Memory B cell (primary cell): ENCODE results near the gene CDK3.
A peak's percentile ranks its signal among the peaks of the same experiment; 100 is the strongest.
"Not testable (repeated sequence)": the region's sequence is repeated elsewhere in the genome, so short reads cannot be mapped to it uniquely, and the experiment has no call there.

Experiments
- ATAC-seq: fragments of 150-1000 bp; cut with Tn5 transposase; 2 replicates; pipeline ENCODE4 v1.10.0; 2021; ENCODE audit warnings: low read depth, mild to moderate bottlenecking, moderate library complexity
- DNase-seq, 2 donors: peaks; one replicate each; pipeline ENCODE4 v3.0.0; 2022; ENCODE audit warnings: low spot score in 2 of 2
- H3K27ac Mint-ChIP-seq: one replicate; pipeline ENCODE4 v1.8.0; 2022; ENCODE audit warnings: mild to moderate bottlenecking, moderate library complexity, mixed read lengths
- H3K27me3 Mint-ChIP-seq: one replicate; pipeline ENCODE4 v1.8.0; 2022; ENCODE audit warnings: mixed read lengths
- H3K36me3 Mint-ChIP-seq: one replicate; pipeline ENCODE4 v1.8.0; 2022; ENCODE audit warnings: mild to moderate bottlenecking, mixed read lengths
- H3K4me1 Mint-ChIP-seq: one replicate; pipeline ENCODE4 v1.8.0; 2022; ENCODE audit warnings: mixed read lengths
- H3K4me3 Mint-ChIP-seq: one replicate; pipeline ENCODE4 v1.8.0; 2022; ENCODE audit warnings: mild to moderate bottlenecking, moderate library complexity, mixed read lengths
- H3K9me3 Mint-ChIP-seq: one replicate; pipeline ENCODE4 v1.8.0; 2022; ENCODE audit warnings: mixed read lengths

The CDK3 gene

DNA sequence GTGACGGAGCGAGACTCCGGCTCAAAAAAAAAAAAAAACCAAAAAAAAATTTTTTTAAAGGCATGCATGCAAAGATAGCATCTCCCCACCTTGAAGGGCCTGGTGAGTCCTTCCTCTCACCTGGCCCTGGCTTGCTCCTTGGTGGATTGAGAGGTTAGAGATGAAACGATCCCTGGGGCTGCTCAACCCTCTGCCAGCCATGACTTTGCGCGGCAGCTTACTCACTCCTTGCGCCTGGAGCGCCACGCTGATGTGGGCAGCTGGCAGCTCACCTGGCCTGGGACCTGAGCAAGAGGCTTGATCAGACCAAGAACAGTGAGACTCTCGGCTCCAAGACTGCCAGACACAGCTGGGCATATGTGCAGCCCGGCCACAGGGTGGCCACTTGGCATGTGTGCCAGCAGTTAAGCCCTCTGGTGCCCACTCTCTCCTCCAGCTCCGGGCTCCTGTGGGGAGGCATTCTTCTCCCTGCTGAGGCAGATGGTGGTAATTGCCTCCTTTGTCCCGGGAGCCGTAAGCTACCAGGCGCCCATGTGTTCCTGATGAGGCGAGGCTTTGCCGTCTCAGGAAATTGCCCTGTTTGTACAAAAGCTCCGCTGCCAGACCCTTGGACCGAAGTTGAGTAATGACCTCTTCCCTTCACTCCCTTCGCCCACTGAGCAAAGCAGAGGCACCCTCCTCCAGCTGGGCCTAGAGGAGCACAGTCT lies 31.6 kb downstream of the CDK3 start:
- Mint-ChIP-seq H3K27ac (no peak overlapping the region), H3K27me3 (peaks cover 2% of the 10 kb centered on the region), H3K36me3 (no peaks in the 10 kb centered on the region), H3K4me3 (no peak overlapping the region), H3K9me3 (no peaks in the 10 kb centered on the region), H3K4me1 (peaks cover 7% of the 10 kb centered on the region)
- no peak for ATAC-seq
- DNase-seq: no peak

DNA sequence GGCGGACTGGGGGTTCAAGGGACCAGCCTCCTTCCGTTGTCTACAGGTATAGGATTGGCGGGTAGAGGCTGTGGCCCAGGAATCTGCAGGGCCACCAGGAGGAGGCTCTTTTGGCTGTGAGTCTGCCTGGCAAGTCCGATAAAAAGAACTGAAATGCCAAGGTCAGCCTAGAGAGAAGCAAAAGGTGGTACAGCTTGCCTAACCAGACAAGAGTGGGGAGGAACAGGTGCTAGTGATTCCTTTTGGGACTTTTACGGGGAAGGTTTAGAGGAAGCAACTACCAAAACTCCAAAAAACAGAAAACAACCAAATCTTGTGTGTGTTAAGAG lies 32.1 kb downstream of the CDK3 start:
- no peaks in the 10 kb centered on the region for H3K36me3 Mint-ChIP-seq
- no peaks in the 10 kb centered on the region for H3K9me3 Mint-ChIP-seq
- ATAC-seq: no peak
- no peak overlapping the region for H3K27ac Mint-ChIP-seq
- DNase-seq: no peak
- no peaks in the 10 kb centered on the region for H3K27me3 Mint-ChIP-seq
- H3K4me3 Mint-ChIP-seq: no peak overlapping the region
- H3K4me1 Mint-ChIP-seq: peaks cover 7% of the 10 kb centered on the region

DNA sequence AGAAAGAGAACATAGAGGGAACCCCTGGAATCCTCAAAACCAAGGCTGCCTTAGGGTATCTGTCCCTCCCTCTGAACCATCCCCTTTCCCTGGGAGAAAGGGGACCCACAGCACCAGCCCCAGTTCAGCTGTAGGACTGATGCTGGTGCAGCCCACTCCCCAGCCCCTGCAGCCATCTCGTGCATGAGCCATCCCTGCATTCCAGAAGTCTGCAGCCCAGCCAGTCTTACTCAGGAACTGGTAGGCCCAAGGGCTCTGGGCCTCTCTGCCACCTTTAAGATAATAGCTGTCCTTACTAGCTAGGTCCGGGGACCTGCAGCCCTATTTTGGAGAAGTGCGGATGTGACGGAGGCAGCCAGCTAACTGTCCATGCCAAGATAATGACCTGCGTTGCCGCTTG lies 32.5 kb downstream of the CDK3 start:
- H3K4me1 Mint-ChIP-seq: peaks cover 7% of the 10 kb centered on the region
- ATAC-seq (no peak), DNase-seq (no peak)
- no peaks in the 10 kb centered on the region for H3K9me3 Mint-ChIP-seq
- H3K36me3 Mint-ChIP-seq: no peaks in the 10 kb centered on the region
- H3K27ac Mint-ChIP-seq: no peak overlapping the region
- H3K4me3 Mint-ChIP-seq: no peak overlapping the region
- no peaks in the 10 kb centered on the region for H3K27me3 Mint-ChIP-seq

DNA sequence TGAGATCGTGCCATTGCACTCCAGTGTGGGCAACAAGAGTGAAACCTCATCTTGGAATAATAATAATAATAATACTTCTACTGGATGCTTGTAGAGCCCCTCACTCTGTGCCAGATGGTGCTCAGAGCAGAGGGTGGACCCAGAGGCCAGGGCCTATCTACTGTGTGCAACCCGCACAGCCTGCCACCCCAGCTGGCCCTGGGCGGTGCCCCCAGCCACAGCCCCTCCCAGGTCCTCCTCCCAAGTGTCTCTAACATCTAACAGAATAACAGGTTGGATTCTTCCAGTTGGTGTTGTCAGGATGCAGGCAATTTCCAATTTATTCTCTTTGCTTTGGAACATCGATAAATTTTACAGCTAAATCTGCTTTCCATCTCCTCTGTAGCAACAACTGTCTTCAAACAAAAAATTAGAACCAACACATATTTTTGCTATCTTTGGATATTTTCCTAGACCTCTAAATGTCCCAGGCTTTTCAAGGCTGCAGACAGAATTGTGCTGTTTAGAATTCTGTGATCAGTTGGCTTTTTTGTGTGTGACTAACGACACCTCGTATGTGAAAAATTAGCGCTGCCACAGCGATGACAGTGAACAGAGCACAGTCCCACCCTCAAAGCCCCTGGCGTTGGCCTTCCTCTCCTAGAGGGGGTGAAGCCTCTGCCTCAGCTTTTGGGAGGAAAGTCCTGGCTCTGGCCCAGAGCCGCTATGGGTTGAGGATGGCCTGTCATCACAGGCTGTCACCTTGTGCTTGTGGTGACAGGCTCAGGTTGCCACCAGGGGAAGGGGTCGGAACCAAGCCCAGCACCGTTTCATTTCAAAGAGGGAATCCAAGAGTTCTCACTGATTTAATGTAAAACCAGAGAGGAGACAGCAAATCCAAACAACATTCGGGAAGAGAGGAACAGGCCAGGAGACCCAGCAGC lies 34.0 kb downstream of the CDK3 start:
- H3K4me3 Mint-ChIP-seq: no peak overlapping the region
- DNase-seq: no peak
- peaks cover 1% of the 10 kb centered on the region for H3K4me1 Mint-ChIP-seq
- H3K27ac Mint-ChIP-seq: no peak overlapping the region
- no peaks in the 10 kb centered on the region for H3K27me3 Mint-ChIP-seq
- peaks cover 11% of the 10 kb centered on the region for H3K36me3 Mint-ChIP-seq
- no peak for ATAC-seq
- H3K9me3 Mint-ChIP-seq: no peaks in the 10 kb centered on the region

GRCh38 chr17:76036497-76037261 lies 36.0 kb downstream of the CDK3 start:
- no peak for DNase-seq
- ATAC-seq: no peak
- H3K36me3 Mint-ChIP-seq: peaks cover 21% of the 10 kb centered on the region
- no peaks in the 10 kb centered on the region for H3K9me3 Mint-ChIP-seq
- no peak overlapping the region for H3K27ac Mint-ChIP-seq
- H3K4me3 Mint-ChIP-seq: no peak overlapping the region
- no peaks in the 10 kb centered on the region for H3K4me1 Mint-ChIP-seq
- no peaks in the 10 kb centered on the region for H3K27me3 Mint-ChIP-seq

- H3K27me3 Mint-ChIP-seq: no peaks in the 10 kb centered on the region
- peaks cover 21% of the 10 kb centered on the region for H3K36me3 Mint-ChIP-seq
These were observed 37.4 kb downstream of the CDK3 start for GRCh38 chr17:76038050-76038449.

GRCh38 chr17:76039121-76039520 lies 38.5 kb downstream of the CDK3 start:
- Mint-ChIP-seq H3K27ac (no peak overlapping the region), H3K9me3 (no peaks in the 10 kb centered on the region), H3K27me3 (no peaks in the 10 kb centered on the region), H3K36me3 (peaks cover 27% of the 10 kb centered on the region), H3K4me3 (no peak overlapping the region), H3K4me1 (no peaks in the 10 kb centered on the region)
- DNase-seq (no peak), ATAC-seq (no peak)

More at GRCh38 chr17:76038050-76038449, 37.4 kb downstream of the CDK3 start:
- Mint-ChIP-seq H3K27ac (peak overlapping the region; percentile 1), H3K4me1 (no peaks in the 10 kb centered on the region), H3K9me3 (no peaks in the 10 kb centered on the region), H3K4me3 (no peak overlapping the region)
- no peak for ATAC-seq
- DNase-seq: no peak

DNA sequence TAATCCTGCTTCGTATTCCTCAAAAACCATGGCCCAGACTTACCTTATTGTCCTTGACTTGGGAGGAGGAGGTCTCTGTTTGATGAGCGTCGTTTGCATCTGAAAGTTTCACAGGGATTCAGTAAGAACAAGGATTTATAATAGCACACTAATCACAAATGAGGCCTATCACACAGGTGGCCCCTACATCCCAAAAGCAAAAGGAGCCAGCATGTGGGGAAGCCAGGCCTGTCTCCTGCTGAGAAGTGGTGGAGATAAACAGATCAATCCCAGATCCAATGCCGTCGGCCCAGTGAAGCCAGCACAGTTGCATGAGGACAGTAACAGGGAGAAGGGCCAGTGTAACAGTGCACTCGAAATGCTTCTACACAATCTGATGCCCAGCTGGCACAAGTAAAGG lies 39.7 kb downstream of the CDK3 start:
- Mint-ChIP-seq H3K36me3 (peaks cover 31% of the 10 kb centered on the region), H3K27me3 (no peaks in the 10 kb centered on the region), H3K27ac (peak overlapping the region; percentile 50), H3K4me1 (no peaks in the 10 kb centered on the region), H3K4me3 (no peak overlapping the region), H3K9me3 (no peaks in the 10 kb centered on the region)
- ATAC-seq: no peak
- DNase-seq: no peak

- ATAC-seq, H3K4me1 Mint-ChIP-seq: not testable (repeated sequence)
- peaks cover 35% of the 10 kb centered on the region for H3K36me3 Mint-ChIP-seq
These were observed 42.2 kb downstream of the CDK3 start for GRCh38 chr17:76042868-76043267.

DNA sequence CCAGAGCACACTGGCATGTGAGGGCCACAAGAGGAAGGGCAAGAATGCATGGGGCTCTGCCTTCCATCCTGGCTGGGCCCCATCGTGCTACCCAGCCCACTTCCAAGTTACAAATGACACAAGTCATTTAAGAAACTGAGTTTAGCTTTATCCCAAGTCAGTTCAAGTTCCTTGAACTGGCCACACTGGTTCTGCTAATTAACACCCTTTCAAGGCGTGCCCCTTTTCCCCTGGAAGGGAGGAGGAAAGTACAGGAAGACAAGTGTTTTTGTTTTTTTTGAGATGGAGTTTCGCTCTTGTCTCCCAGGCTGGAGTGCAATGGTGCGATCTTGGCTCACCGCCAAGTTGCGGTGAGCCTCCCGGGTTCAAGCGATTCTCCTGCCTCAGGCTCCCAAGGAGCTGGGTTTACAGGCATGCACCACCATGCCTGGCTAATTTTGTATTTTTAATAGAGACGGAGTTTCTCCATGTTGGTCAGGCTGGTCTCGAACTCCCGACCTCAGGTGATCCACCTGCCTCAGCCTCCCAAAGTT lies 43.9 kb downstream of the CDK3 start:
- peaks cover 34% of the 10 kb centered on the region for H3K36me3 Mint-ChIP-seq
- DNase-seq, H3K27ac Mint-ChIP-seq, H3K27me3 Mint-ChIP-seq, H3K4me3 Mint-ChIP-seq, ATAC-seq, H3K4me1 Mint-ChIP-seq, H3K9me3 Mint-ChIP-seq: not testable (repeated sequence)

More at GRCh38 chr17:76042868-76043267, 42.2 kb downstream of the CDK3 start:
- not testable (repeated sequence) for H3K27me3 Mint-ChIP-seq, H3K4me3 Mint-ChIP-seq, H3K9me3 Mint-ChIP-seq, DNase-seq, H3K27ac Mint-ChIP-seq

DNA sequence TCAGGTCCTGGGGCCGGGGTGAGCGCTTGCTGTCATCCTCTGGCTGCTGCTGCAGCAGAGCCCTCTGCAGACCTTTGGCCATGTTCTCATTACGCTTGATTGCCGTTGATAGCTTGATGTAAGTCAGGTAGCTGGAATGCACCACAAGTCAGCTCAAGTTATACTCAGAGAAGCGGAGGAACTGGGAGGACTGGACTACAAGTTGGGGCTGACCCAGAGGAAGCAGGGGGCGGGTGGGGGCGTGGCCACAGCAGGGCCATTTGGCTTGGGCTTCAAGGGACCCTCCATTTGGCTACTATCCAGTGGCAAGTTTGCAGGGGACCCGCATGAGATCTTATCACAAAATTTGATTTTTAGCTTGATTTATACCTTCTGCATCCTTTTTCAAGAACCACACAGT lies 45.4 kb downstream of the CDK3 start:
- Mint-ChIP-seq H3K27ac (no peak overlapping the region), H3K4me3 (no peak overlapping the region), H3K27me3 (no peaks in the 10 kb centered on the region), H3K9me3 (no peaks in the 10 kb centered on the region), H3K4me1 (peaks cover 8% of the 10 kb centered on the region), H3K36me3 (peaks cover 35% of the 10 kb centered on the region)
- no peak for DNase-seq
- ATAC-seq: no peak

GRCh38 chr17:76048025-76048605 lies 47.5 kb downstream of the CDK3 start:
- Mint-ChIP-seq H3K9me3 (no peaks in the 10 kb centered on the region), H3K27me3 (no peaks in the 10 kb centered on the region), H3K27ac (peak overlapping the region; percentile 6), H3K36me3 (peaks cover 35% of the 10 kb centered on the region), H3K4me3 (no peak overlapping the region), H3K4me1 (peaks cover 8% of the 10 kb centered on the region)
- DNase-seq: no peak
- ATAC-seq: no peak

DNA sequence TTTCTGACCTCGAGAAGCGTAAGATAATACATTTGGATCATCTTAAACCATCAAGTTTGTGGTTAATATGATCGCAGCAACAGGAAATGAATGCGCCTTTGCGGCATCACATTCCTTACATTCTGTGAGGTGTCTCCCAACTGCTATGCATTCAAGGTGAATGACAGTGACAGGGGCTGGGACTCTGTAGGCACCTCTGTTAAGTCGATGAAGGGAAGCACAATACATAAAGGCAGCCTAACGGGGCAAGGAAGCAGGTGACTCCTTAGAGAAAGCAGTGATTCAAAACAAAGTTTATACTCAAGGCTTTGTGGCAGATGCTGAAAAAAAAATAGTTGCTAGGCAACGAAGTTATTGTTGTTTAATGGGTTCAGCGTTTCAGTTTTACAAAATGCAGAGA lies 48.1 kb downstream of the CDK3 start:
- DNase-seq (no peak), ATAC-seq (no peak)
- no peaks in the 10 kb centered on the region for H3K27me3 Mint-ChIP-seq
- H3K27ac Mint-ChIP-seq: peak overlapping the region; percentile 6
- peaks cover 8% of the 10 kb centered on the region for H3K4me1 Mint-ChIP-seq
- no peaks in the 10 kb centered on the region for H3K9me3 Mint-ChIP-seq
- H3K4me3 Mint-ChIP-seq: no peak overlapping the region
- peaks cover 35% of the 10 kb centered on the region for H3K36me3 Mint-ChIP-seq
